Stomach smooth muscle (tissue), 2 donors: Measurements from ENCODE around the gene CIRBP.

Experiments
- H3K27ac ChIP-seq: one replicate; pipeline ENCODE4 v1.7.0; 2013; ENCODE audit warnings: mild to moderate bottlenecking, low read length, inconsistent platforms
- H3K27me3 ChIP-seq, 2 donors: one replicate each; pipeline ENCODE4 v1.7.0; 2013; ENCODE audit warnings: low read length in 2 of 2; ENCODE audit not compliant: insufficient read depth in 2 of 2, control insufficient read depth in 1 of 2
- H3K36me3 ChIP-seq, 2 donors: one replicate each; pipeline ENCODE4 v1.7.0; 2013; ENCODE audit warnings: low read length in 2 of 2; ENCODE audit not compliant: control insufficient read depth in 2 of 2, insufficient read depth in 2 of 2
- H3K4me1 ChIP-seq: one replicate; pipeline ENCODE4 v1.7.0; 2013; ENCODE audit warnings: low read length; ENCODE audit not compliant: control insufficient read depth, insufficient read depth
- H3K4me3 ChIP-seq, 2 donors: one replicate each; pipeline ENCODE4 v1.7.0; 2013; ENCODE audit warnings: low read length in 2 of 2
- H3K9ac ChIP-seq, 2 donors: one replicate each; pipeline ENCODE4 v1.7.0; 2013; ENCODE audit warnings: low read length in 2 of 2, mild to moderate bottlenecking in 1 of 2
- H3K9me3 ChIP-seq, 2 donors: one replicate each; pipeline ENCODE4 v1.7.0; 2013; ENCODE audit warnings: low read length in 2 of 2; ENCODE audit not compliant: control insufficient read depth in 2 of 2
- donor health status: healthy.
- donor health status: Pancreatic carcinoma.

CIRBP gene

GRCh38 chr19:1259206-1259875 lies 9.8 kb upstream of the CIRBP start:
- Histone ChIP-seq H3K36me3 (peaks cover 22 to 28% of the 10 kb centered on the region in 2 donors), H3K4me1 (peaks cover 70% of the 10 kb centered on the region), H3K4me3 (peak overlapping the region in 1 of 2 donors; percentile 29), H3K9ac (peak overlapping the region; percentile 28 to 58), H3K27me3 (no peaks in the 10 kb centered on the region), H3K27ac (peak overlapping the region; percentile 82), H3K9me3 (no peaks in the 10 kb centered on the region)

GRCh38 chr19:1259876-1260748 lies 9.0 kb upstream of the CIRBP start:
- peaks cover 68% of the 10 kb centered on the region for H3K4me1 ChIP-seq
- peak overlapping the region; percentile 82 for H3K27ac ChIP-seq
- no peaks in the 10 kb centered on the region for H3K27me3 ChIP-seq
- H3K36me3 ChIP-seq = peaks cover 14 to 20% of the 10 kb centered on the region in 2 donors
- peak overlapping the region in 1 of 2 donors; percentile 81 for H3K4me3 ChIP-seq
- no peaks in the 10 kb centered on the region for H3K9me3 ChIP-seq
- peak overlapping the region in 1 of 2 donors; percentile 5 for H3K9ac ChIP-seq

- Histone ChIP-seq H3K9me3 (no peaks in the 10 kb centered on the region), H3K9ac (peak overlapping the region; percentile 72 to 73), H3K27ac (peak overlapping the region; percentile 86), H3K4me3 (peak overlapping the region; percentile 68 to 81), H3K36me3 (peaks cover 6 to 12% of the 10 kb centered on the region in 2 donors), H3K27me3 (no peaks in the 10 kb centered on the region), H3K4me1 (peaks cover 68% of the 10 kb centered on the region)
Measured at GRCh38 chr19:1260749-1261537, 8.2 kb upstream of the CIRBP start.

- peak overlapping the region; percentile 68 to 81 for H3K4me3 ChIP-seq
- H3K4me1 ChIP-seq = peaks cover 72% of the 10 kb centered on the region
- no peaks in the 10 kb centered on the region for H3K9me3 ChIP-seq
- no peaks in the 10 kb centered on the region for H3K27me3 ChIP-seq
- H3K36me3 ChIP-seq = peaks cover 5 to 9% of the 10 kb centered on the region in 2 donors
- H3K27ac ChIP-seq = peak overlapping the region; percentile 86
- H3K9ac ChIP-seq = peak overlapping the region; percentile 72 to 73
Measured at GRCh38 chr19:1261538-1261797, 7.7 kb upstream of the CIRBP start.

- Histone ChIP-seq H3K27me3 (no peaks in the 10 kb centered on the region), H3K36me3 (peaks cover 2 to 4% of the 10 kb centered on the region in 2 donors), H3K9ac (peak overlapping the region; percentile 72 to 73), H3K9me3 (no peaks in the 10 kb centered on the region), H3K27ac (peak overlapping the region; percentile 86), H3K4me1 (peaks cover 72% of the 10 kb centered on the region), H3K4me3 (peak overlapping the region in 1 of 2 donors; percentile 81)
Measured at GRCh38 chr19:1261798-1262622, 7.1 kb upstream of the CIRBP start.

GRCh38 chr19:1262623-1263123 lies 6.5 kb upstream of the CIRBP start:
- Histone ChIP-seq H3K27ac (peak overlapping the region; percentile 86), H3K9ac (no peak overlapping the region), H3K4me3 (no peak overlapping the region), H3K4me1 (peaks cover 75% of the 10 kb centered on the region), H3K9me3 (no peaks in the 10 kb centered on the region), H3K36me3 (no peaks in the 10 kb centered on the region), H3K27me3 (no peaks in the 10 kb centered on the region)

- Histone ChIP-seq H3K4me3 (no peak overlapping the region), H3K9me3 (no peaks in the 10 kb centered on the region), H3K27me3 (no peaks in the 10 kb centered on the region), H3K9ac (no peak overlapping the region), H3K27ac (peak overlapping the region; percentile 86), H3K36me3 (no peaks in the 10 kb centered on the region), H3K4me1 (peaks cover 76% of the 10 kb centered on the region)
Measured at GRCh38 chr19:1263188-1263587, 5.9 kb upstream of the CIRBP start.

- no peaks in the 10 kb centered on the region for H3K36me3 ChIP-seq
- H3K4me3 ChIP-seq = peak overlapping the region in 1 of 2 donors; percentile 15
- no peak overlapping the region for H3K9ac ChIP-seq
- H3K27ac ChIP-seq = peak overlapping the region; percentile 58
- no peaks in the 10 kb centered on the region for H3K9me3 ChIP-seq
- H3K27me3 ChIP-seq = no peaks in the 10 kb centered on the region
- peaks cover 72% of the 10 kb centered on the region for H3K4me1 ChIP-seq
Measured at GRCh38 chr19:1264801-1265614, 4.1 kb upstream of the CIRBP start.

GRCh38 chr19:1265615-1266128 lies 3.5 kb upstream of the CIRBP start:
- Histone ChIP-seq H3K4me1 (peaks cover 72% of the 10 kb centered on the region), H3K36me3 (no peaks in the 10 kb centered on the region), H3K9me3 (no peaks in the 10 kb centered on the region), H3K27me3 (no peaks in the 10 kb centered on the region), H3K27ac (peak overlapping the region; percentile 60), H3K4me3 (peak overlapping the region; percentile 21 to 67), H3K9ac (no peak overlapping the region)
